ENCODE data around the gene SMAP1. TPM values are rescaled to one million over a fixed set of nuclear protein-coding genes. Genes with fewer than 3 reads are reported as not detected.

The SMAP1 gene
- total and polyA plus RNA-seq, 9 of the 15 experiments (the other 6 are each of a cell fraction or from before 2014, with no cell fraction given): 11.4 to 26.4 (median 15.5) TPM

DNA sequence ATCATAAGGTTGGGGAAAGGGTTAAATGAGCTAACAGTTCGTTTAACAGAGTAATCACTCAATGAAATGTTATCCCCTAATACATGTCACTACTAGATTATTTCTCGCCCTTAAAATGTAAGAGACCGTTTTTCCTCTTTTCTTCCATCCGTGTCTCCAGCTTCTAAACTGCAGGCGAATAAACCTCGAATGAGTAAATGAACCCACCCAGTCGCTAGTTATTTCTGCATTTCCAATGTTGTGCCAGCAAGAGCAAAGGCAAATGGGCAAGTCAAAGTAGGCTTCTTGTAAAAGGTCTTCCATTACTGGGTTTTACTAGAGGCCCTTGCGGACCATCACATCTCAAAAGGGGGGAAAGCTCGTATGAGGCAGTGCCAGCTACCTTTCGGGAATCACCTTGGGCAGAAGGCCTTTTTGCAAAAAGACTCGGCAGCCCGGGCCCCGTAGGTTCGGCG, 400 bp upstream of the SMAP1 start (continued):
- TF ChIP-seq, protein P1, sequence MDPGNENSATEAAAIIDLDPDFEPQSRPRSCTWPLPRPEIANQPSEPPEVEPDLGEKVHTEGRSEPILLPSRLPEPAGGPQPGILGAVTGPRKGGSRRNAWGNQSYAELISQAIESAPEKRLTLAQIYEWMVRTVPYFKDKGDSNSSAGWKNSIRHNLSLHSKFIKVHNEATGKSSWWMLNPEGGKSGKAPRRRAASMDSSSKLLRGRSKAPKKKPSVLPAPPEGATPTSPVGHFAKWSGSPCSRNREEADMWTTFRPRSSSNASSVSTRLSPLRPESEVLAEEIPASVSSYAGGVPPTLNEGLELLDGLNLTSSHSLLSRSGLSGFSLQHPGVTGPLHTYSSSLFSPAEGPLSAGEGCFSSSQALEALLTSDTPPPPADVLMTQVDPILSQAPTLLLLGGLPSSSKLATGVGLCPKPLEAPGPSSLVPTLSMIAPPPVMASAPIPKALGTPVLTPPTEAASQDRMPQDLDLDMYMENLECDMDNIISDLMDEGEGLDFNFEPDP (CRISPR knock-in tag; IDR thresholded peaks at IDR 0.05): 0 out of 2 replicates have a peak, but pooled peaks have one; percentile 21
- no peak for TF ChIP-seq DDX20 (tag; IDR thresholded peaks at IDR 0.05; ENCODE audit: low read depth)
- TF ChIP-seq, protein P2, sequence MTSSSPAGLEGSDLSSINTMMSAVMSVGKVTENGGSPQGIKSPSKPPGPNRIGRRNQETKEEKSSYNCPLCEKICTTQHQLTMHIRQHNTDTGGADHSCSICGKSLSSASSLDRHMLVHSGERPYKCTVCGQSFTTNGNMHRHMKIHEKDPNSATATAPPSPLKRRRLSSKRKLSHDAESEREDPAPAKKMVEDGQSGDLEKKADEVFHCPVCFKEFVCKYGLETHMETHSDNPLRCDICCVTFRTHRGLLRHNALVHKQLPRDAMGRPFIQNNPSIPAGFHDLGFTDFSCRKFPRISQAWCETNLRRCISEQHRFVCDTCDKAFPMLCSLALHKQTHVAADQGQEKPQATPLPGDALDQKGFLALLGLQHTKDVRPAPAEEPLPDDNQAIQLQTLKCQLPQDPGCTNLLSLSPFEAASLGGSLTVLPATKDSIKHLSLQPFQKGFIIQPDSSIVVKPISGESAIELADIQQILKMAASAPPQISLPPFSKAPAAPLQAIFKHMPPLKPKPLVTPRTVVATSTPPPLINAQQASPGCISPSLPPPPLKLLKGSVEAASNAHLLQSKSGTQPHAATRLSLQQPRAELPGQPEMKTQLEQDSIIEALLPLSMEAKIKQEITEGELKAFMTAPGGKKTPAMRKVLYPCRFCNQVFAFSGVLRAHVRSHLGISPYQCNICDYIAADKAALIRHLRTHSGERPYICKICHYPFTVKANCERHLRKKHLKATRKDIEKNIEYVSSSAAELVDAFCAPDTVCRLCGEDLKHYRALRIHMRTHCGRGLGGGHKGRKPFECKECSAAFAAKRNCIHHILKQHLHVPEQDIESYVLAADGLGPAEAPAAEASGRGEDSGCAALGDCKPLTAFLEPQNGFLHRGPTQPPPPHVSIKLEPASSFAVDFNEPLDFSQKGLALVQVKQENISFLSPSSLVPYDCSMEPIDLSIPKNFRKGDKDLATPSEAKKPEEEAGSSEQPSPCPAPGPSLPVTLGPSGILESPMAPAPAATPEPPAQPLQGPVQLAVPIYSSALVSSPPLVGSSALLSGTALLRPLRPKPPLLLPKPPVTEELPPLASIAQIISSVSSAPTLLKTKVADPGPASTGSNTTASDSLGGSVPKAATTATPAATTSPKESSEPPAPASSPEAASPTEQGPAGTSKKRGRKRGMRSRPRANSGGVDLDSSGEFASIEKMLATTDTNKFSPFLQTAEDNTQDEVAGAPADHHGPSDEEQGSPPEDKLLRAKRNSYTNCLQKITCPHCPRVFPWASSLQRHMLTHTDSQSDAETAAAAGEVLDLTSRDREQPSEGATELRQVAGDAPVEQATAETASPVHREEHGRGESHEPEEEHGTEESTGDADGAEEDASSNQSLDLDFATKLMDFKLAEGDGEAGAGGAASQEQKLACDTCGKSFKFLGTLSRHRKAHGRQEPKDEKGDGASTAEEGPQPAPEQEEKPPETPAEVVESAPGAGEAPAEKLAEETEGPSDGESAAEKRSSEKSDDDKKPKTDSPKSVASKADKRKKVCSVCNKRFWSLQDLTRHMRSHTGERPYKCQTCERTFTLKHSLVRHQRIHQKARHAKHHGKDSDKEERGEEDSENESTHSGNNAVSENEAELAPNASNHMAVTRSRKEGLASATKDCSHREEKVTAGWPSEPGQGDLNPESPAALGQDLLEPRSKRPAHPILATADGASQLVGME (CRISPR knock-in tag; IDR thresholded peaks at IDR 0.05): no peak
- peak; percentile 61; the same call in 1 of the 2 replicates for TF ChIP-seq L3MBTL2 (IDR thresholded peaks at IDR 0.05)
- TF ChIP-seq GTF2F1 (IDR thresholded peaks at IDR 0.05; ENCODE audit: low read depth, low read length): no peak
- no peak for TF ChIP-seq TRIM24 (IDR thresholded peaks at IDR 0.05)
- 0 out of 2 replicates have a peak, but pooled peaks have one; percentile 24 for TF ChIP-seq ZNF41 (CRISPR knock-in tag; conservative IDR thresholded peaks at IDR 0.05)
- TF ChIP-seq ZNF780A (CRISPR knock-in tag; IDR thresholded peaks at IDR 0.05): peak; percentile 18; the same call in 1 of the 2 replicates
- TF ChIP-seq, protein P3, sequence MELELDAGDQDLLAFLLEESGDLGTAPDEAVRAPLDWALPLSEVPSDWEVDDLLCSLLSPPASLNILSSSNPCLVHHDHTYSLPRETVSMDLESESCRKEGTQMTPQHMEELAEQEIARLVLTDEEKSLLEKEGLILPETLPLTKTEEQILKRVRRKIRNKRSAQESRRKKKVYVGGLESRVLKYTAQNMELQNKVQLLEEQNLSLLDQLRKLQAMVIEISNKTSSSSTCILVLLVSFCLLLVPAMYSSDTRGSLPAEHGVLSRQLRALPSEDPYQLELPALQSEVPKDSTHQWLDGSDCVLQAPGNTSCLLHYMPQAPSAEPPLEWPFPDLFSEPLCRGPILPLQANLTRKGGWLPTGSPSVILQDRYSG (tag; conservative IDR thresholded peaks at IDR 0.05; ENCODE audit: low read depth): peak; percentile 39; the same call in 1 of the 2 replicates
- TF ChIP-seq ZNF3 (CRISPR knock-in tag; IDR thresholded peaks at IDR 0.05): no peak
- TF ChIP-seq, protein P4, sequence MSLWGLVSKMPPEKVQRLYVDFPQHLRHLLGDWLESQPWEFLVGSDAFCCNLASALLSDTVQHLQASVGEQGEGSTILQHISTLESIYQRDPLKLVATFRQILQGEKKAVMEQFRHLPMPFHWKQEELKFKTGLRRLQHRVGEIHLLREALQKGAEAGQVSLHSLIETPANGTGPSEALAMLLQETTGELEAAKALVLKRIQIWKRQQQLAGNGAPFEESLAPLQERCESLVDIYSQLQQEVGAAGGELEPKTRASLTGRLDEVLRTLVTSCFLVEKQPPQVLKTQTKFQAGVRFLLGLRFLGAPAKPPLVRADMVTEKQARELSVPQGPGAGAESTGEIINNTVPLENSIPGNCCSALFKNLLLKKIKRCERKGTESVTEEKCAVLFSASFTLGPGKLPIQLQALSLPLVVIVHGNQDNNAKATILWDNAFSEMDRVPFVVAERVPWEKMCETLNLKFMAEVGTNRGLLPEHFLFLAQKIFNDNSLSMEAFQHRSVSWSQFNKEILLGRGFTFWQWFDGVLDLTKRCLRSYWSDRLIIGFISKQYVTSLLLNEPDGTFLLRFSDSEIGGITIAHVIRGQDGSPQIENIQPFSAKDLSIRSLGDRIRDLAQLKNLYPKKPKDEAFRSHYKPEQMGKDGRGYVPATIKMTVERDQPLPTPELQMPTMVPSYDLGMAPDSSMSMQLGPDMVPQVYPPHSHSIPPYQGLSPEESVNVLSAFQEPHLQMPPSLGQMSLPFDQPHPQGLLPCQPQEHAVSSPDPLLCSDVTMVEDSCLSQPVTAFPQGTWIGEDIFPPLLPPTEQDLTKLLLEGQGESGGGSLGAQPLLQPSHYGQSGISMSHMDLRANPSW (CRISPR knock-in tag; IDR thresholded peaks at IDR 0.05): no peak
- no peak for TF ChIP-seq ZNF77 (CRISPR knock-in tag; IDR thresholded peaks at IDR 0.05)
- TF ChIP-seq, protein P5, sequence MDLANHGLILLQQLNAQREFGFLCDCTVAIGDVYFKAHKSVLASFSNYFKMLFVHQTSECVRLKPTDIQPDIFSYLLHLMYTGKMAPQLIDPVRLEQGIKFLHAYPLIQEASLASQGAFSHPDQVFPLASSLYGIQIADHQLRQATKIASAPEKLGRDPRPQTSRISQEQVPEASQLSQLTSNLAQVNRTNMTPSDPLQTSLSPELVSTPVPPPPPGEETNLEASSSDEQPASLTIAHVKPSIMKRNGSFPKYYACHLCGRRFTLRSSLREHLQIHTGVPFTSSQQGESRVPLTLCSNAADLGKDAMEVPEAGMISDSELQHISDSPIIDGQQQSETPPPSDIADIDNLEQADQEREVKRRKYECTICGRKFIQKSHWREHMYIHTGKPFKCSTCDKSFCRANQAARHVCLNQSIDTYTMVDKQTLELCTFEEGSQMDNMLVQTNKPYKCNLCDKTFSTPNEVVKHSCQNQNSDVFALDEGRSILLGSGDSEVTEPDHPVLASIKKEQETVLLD (IDR thresholded peaks at IDR 0.05): peak; percentile 91; the same call in 1 of the 2 replicates
- 0 out of 2 replicates have a peak, but pooled peaks have one; percentile 50 for TF ChIP-seq SUPT5H (IDR thresholded peaks at IDR 0.05)
- TF ChIP-seq CSDE1 (IDR thresholded peaks at IDR 0.05): 0 out of 4 replicates have a peak, but pooled peaks of 1 of the 2 experiments have one; percentile 20
- TF ChIP-seq POLR2A (conservative IDR thresholded peaks at IDR 0.05): peak; percentile 69; the same call in 1 of the 2 replicates
- 0 out of 2 replicates have a peak, but pooled peaks have one; percentile 19 for TF ChIP-seq KLF6 (CRISPR knock-in tag; IDR thresholded peaks at IDR 0.05; ENCODE audit: borderline replicate concordance)

Data from K562 (cell line).